ENCODE results near the gene PDSS2. TPM values are rescaled to one million over a fixed set of nuclear protein-coding genes. Genes with fewer than 3 reads are reported as not detected.
"Not testable (repeated sequence)": the region's sequence is repeated elsewhere in the genome, so short reads cannot be mapped to it uniquely, and the experiment has no call there.

Gene PDSS2
- polyA plus RNA-seq, 4 donors = 16.1 to 20.4 (median 18.7) TPM

GRCh38 chr6:107230448-107230847 lies 228.9 kb downstream of the PDSS2 start:
- no peak for DNase-seq (ENCODE audit: low read depth in 4 of 4, low spot score in 3 of 4)

GRCh38 chr6:107230024-107230423 lies 229.3 kb downstream of the PDSS2 start:
- no peak for DNase-seq (ENCODE audit: low read depth in 4 of 4, low spot score in 3 of 4)

GRCh38 chr6:107228754-107229153 lies 230.6 kb downstream of the PDSS2 start:
- DNase-seq (ENCODE audit: low read depth in 4 of 4, low spot score in 3 of 4) = no peak

- DNase-seq (ENCODE audit: low read depth in 4 of 4, low spot score in 3 of 4) = no peak
These were observed 237.8 kb downstream of the PDSS2 start for GRCh38 chr6:107221519-107221918.

- DNase-seq (ENCODE audit: low read depth in 4 of 4, low spot score in 3 of 4) = no peak
These were observed 239.5 kb downstream of the PDSS2 start for GRCh38 chr6:107219851-107220250.

- no peak for DNase-seq (ENCODE audit: low read depth in 4 of 4, low spot score in 3 of 4)
These were observed 241.2 kb downstream of the PDSS2 start for GRCh38 chr6:107218142-107218541.

- no peak for DNase-seq (ENCODE audit: low read depth in 4 of 4, low spot score in 3 of 4)
These were observed 242.1 kb downstream of the PDSS2 start for GRCh38 chr6:107217248-107217647.

GRCh38 chr6:107216197-107216933 lies 243.0 kb downstream of the PDSS2 start:
- DNase-seq (ENCODE audit: low read depth in 4 of 4, low spot score in 3 of 4) = no peak

GRCh38 chr6:107215334-107215733 lies 244.0 kb downstream of the PDSS2 start:
- DNase-seq (ENCODE audit: low read depth in 4 of 4, low spot score in 3 of 4) = no peak

- DNase-seq (ENCODE audit: low read depth in 4 of 4, low spot score in 3 of 4) = no peak
These were observed 244.7 kb downstream of the PDSS2 start for GRCh38 chr6:107214655-107215054.

GRCh38 chr6:107209406-107210305 lies 249.7 kb downstream of the PDSS2 start:
- DNase-seq (ENCODE audit: low read depth in 4 of 4, low spot score in 3 of 4) = no peak

GRCh38 chr6:107207251-107207873 lies 252.0 kb downstream of the PDSS2 start:
- DNase-seq (ENCODE audit: low read depth in 4 of 4, low spot score in 3 of 4) = no peak

GRCh38 chr6:107205058-107205998 lies 254.0 kb downstream of the PDSS2 start:
- no peak for DNase-seq (ENCODE audit: low read depth in 4 of 4, low spot score in 3 of 4)

GRCh38 chr6:107202876-107203468 lies 256.4 kb downstream of the PDSS2 start:
- DNase-seq (ENCODE audit: low read depth in 4 of 4, low spot score in 3 of 4) = peak in 1 of 4 donors; percentile 24

- no peak for DNase-seq (ENCODE audit: low read depth in 4 of 4, low spot score in 3 of 4)
These were observed 260.5 kb downstream of the PDSS2 start for GRCh38 chr6:107198631-107199416.

- DNase-seq (ENCODE audit: low read depth in 4 of 4, low spot score in 3 of 4) = no peak
These were observed 263.2 kb downstream of the PDSS2 start for GRCh38 chr6:107196152-107196551.

- not testable (repeated sequence) for DNase-seq (ENCODE audit: low read depth in 4 of 4, low spot score in 3 of 4)
These were observed 264.6 kb downstream of the PDSS2 start for GRCh38 chr6:107194723-107195122.

- DNase-seq (ENCODE audit: low read depth in 4 of 4, low spot score in 3 of 4) = no peak
These were observed 266.5 kb downstream of the PDSS2 start for GRCh38 chr6:107192830-107193229.

- DNase-seq (ENCODE audit: low read depth in 4 of 4, low spot score in 3 of 4) = no peak
These were observed 271.7 kb downstream of the PDSS2 start for GRCh38 chr6:107187630-107188029.

All from left renal pelvis (tissue), 4 donors.